ENCODE measurements around the gene SPG21. TPM values are rescaled to one million over a fixed set of nuclear protein-coding genes. Genes with fewer than 3 reads are reported as not detected.

Gene SPG21
- total RNA-seq, 1 experiment from 2014 or later, result 66.6 TPM

DNA sequence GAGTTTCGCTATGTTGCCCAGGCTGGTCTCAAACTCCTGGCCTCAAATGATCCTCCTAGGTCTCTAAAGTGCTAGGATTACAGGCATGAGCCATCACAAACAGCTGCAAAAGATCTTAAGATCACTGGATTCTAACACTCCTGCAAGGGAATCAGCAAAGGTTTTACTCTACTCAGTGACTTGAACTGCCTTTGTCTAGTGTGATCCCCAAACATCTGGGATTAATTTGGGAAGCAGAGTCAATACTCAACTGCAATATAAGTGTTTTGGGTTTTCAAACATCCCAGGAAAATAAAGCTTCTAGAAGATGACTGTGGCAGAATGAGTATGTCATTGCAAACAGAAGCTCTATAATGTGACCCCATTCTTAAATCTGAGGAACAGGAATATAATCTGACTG lies 7.2 kb downstream of the SPG21 start:
- Histone ChIP-seq H3T11ph (ENCODE audit: low read length) (no peak overlapping the region), H3K79me2 (ENCODE audit: insufficient read depth, low read length) (no peaks in the 10 kb centered on the region), H4K5ac (ENCODE audit: insufficient read length, low read depth, low read length) (no peak overlapping the region), H2BK5ac (ENCODE audit: insufficient read length, low read length) (no peak overlapping the region), H3K56ac (ENCODE audit: insufficient read length, low read depth, low read length) (no peak overlapping the region), H3K27me3 (ENCODE audit: insufficient read depth, low read length) (no peaks in the 10 kb centered on the region), H2AK5ac (ENCODE audit: insufficient read length, low read length) (no peak overlapping the region), H3K4ac (ENCODE audit: low read depth, low read length) (no peak overlapping the region), H2BK12ac (ENCODE audit: insufficient read length, low read depth, low read length) (no peak overlapping the region), H3K23me2 (ENCODE audit: insufficient read length, low read depth, low read length, poor library complexity, severe bottlenecking) (no peaks in the 10 kb centered on the region), H2BK120ac (ENCODE audit: low read depth, low read length, poor library complexity, severe bottlenecking) (no peak overlapping the region), H3K9me3 (ENCODE audit: control insufficient read depth, low read depth, low read length) (no peaks in the 10 kb centered on the region), H4K20me1 (ENCODE audit: control insufficient read depth, insufficient read depth, insufficient read length) (no peaks in the 10 kb centered on the region), H2BK20ac (ENCODE audit: low read depth, low read length, poor library complexity, severe bottlenecking) (no peak overlapping the region), H4K91ac (ENCODE audit: insufficient read length, low read depth, low read length) (no peak overlapping the region), H3K9ac (ENCODE audit: extremely low read depth, insufficient read length, low read length) (no peak overlapping the region), H3K4me2 (ENCODE audit: insufficient read depth, insufficient read length, low read length) (no peak overlapping the region), H3K79me1 (ENCODE audit: insufficient read depth, low read depth, low read length, poor library complexity, severe bottlenecking) (no peaks in the 10 kb centered on the region), H3K14ac (ENCODE audit: insufficient read depth, low read length) (no peak overlapping the region), H4K8ac (replicated peaks; ENCODE audit: insufficient read length, low read depth, low read length) (no peak overlapping the region), H3K4me1 (ENCODE audit: insufficient read depth, low read length) (peaks cover 3% of the 10 kb centered on the region; the same call in 1 of the 2 replicates), H3K27ac (ENCODE audit: insufficient read length, low read depth, low read length) (no peak overlapping the region), H3K18ac (ENCODE audit: insufficient read length, low read depth, low read length) (no peak overlapping the region), H2BK15ac (ENCODE audit: low read depth, low read length) (no peak overlapping the region), H3K23ac (ENCODE audit: insufficient read length, low read depth, low read length) (no peak overlapping the region), H2AFZ (ENCODE audit: low read length) (no peak overlapping the region)
- DNase-seq, result no peak
- no peak overlapping the region for H3K4me3 Mint-ChIP-seq
- H3K9me3 Mint-ChIP-seq, result no peaks in the 10 kb centered on the region
- H3K36me3 Mint-ChIP-seq (ENCODE audit: insufficient read depth in 1 of 3, low read depth in 3 of 3), result peaks cover 0 to 23% (median 9%) of the 10 kb centered on the region in 3 experiments; a peak in 4 of 7 replicates
- peaks cover 29 to 34% of the 10 kb centered on the region in 2 experiments for H3K4me1 Mint-ChIP-seq
- H3K27me3 Mint-ChIP-seq (ENCODE audit: low read depth), result no peaks in the 10 kb centered on the region
- no peak overlapping the region for H3K27ac Mint-ChIP-seq
- no CpG with 5 or more reads among the region's 1 CpG for WGBS (ENCODE audit: extremely low coverage, insufficient read length, low lambda C conversion rate)
- TF ChIP-seq, protein P1, sequence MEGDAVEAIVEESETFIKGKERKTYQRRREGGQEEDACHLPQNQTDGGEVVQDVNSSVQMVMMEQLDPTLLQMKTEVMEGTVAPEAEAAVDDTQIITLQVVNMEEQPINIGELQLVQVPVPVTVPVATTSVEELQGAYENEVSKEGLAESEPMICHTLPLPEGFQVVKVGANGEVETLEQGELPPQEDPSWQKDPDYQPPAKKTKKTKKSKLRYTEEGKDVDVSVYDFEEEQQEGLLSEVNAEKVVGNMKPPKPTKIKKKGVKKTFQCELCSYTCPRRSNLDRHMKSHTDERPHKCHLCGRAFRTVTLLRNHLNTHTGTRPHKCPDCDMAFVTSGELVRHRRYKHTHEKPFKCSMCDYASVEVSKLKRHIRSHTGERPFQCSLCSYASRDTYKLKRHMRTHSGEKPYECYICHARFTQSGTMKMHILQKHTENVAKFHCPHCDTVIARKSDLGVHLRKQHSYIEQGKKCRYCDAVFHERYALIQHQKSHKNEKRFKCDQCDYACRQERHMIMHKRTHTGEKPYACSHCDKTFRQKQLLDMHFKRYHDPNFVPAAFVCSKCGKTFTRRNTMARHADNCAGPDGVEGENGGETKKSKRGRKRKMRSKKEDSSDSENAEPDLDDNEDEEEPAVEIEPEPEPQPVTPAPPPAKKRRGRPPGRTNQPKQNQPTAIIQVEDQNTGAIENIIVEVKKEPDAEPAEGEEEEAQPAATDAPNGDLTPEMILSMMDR (conservative IDR thresholded peaks at IDR 0.05), result no peak
